ENCODE data around the gene SBDS. TPM values are rescaled to one million over a fixed set of nuclear protein-coding genes. Genes with fewer than 3 reads are reported as not detected.
A peak's percentile ranks its signal among the peaks of the same experiment; 100 is the strongest.
"Not testable (repeated sequence)": the region's sequence is repeated elsewhere in the genome, so short reads cannot be mapped to it uniquely, and the experiment has no call there.

SBDS gene
- polyA plus RNA-seq: 103 TPM
- long read RNA-seq, donor 1, transcript SBDS-201 (5 exons, 1,631 nt): major isoform, 19 of 28 reads
- long read RNA-seq, donor 1, partial matches to known transcripts: 9 of 28 reads
- long read RNA-seq, donor 1, other reads (novel, unspliced or antisense): 0 of 28 reads
- long read RNA-seq, donor 2, transcript SBDS-201 (5 exons, 1,631 nt): major isoform, 82 of 104 reads
- long read RNA-seq, donor 2, partial matches to known transcripts: 21 of 104 reads
- long read RNA-seq, donor 2, other reads (novel, unspliced or antisense): 0 of 104 reads
- long read RNA-seq, donor 3, transcript SBDS-201 (5 exons, 1,631 nt): major isoform, 73 of 108 reads
- long read RNA-seq, donor 3, partial matches to known transcripts: 35 of 108 reads
- long read RNA-seq, donor 3, other reads (novel, unspliced or antisense): 0 of 108 reads
- long read RNA-seq, donor 4, partial matches to known transcripts: 0 of 2 reads
- long read RNA-seq, donor 4, other reads (novel, unspliced or antisense): 0 of 2 reads
- long read RNA-seq, donor 5, transcript SBDS-201 (5 exons, 1,631 nt): major isoform, 28 of 28 reads
- long read RNA-seq, donor 5, partial matches to known transcripts: 0 of 28 reads
- long read RNA-seq, donor 5, other reads (novel, unspliced or antisense): 0 of 28 reads
- long read RNA-seq, donor 6, transcript SBDS-201 (5 exons, 1,631 nt): major isoform, 49 of 63 reads
- long read RNA-seq, donor 6, partial matches to known transcripts: 13 of 63 reads
- long read RNA-seq, donor 6, other reads (novel, unspliced or antisense): 0 of 63 reads
- long read RNA-seq, donor 7, transcript SBDS-201 (5 exons, 1,631 nt): major isoform, 22 of 23 reads
- long read RNA-seq, donor 7, partial matches to known transcripts: 0 of 23 reads
- long read RNA-seq, donor 7, other reads (novel, unspliced or antisense): 0 of 23 reads
- long read RNA-seq, donor 8, transcript SBDS-201 (5 exons, 1,631 nt): major isoform, 58 of 90 reads
- long read RNA-seq, donor 8, partial matches to known transcripts: 32 of 90 reads
- long read RNA-seq, donor 8, other reads (novel, unspliced or antisense): 0 of 90 reads
- long read RNA-seq, donor 9, transcript SBDS-201 (5 exons, 1,631 nt): major isoform, 45 of 54 reads
- long read RNA-seq, donor 9, partial matches to known transcripts: 7 of 54 reads
- long read RNA-seq, donor 9, other reads (novel, unspliced or antisense): 0 of 54 reads
- long read RNA-seq, donor 10, transcript SBDS-201 (5 exons, 1,631 nt): major isoform, 61 of 89 reads
- long read RNA-seq, donor 10, partial matches to known transcripts: 27 of 89 reads
- long read RNA-seq, donor 10, other reads (novel, unspliced or antisense): 0 of 89 reads
- long read RNA-seq, donor 11, transcript SBDS-201 (5 exons, 1,631 nt): major isoform, 34 of 34 reads
- long read RNA-seq, donor 11, partial matches to known transcripts: 0 of 34 reads
- long read RNA-seq, donor 11, other reads (novel, unspliced or antisense): 0 of 34 reads

DNA sequence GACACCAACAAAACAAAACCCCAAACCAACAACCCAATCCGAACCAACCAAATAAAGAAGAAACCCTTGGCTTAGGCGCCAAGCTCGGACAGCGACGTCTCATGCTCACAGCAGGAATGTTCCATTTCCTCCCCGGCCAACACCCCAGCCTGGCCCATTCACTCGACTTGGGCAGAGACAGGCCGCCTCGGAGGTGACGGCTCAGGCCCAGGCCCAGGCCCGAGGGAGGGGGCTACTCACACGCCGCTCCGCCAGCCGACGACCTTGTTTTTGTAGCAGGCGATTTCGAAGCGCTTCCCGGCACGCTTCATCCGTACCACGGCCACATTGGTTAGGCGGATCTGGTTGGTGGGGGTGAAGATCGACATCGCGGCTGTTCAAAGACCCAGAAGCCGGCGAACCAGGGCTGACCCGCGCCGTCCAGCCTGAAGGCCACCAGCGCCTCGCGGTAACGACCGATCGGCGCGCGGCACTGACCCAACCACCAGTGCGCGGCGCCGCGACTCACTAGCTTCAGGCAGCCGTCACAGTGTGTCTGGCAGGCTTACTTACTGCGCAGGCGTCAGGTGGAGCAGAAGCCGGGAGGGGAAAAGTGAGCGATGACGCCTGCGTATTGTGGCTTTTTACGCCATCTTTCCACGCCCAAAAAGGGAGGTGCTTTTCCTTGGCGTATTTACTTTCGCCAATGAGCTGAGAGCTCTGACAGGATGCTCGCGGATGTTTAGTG lies at the start of gene SBDS:
TSS of gene SBDS (minus strand) at position 537 of the 727 bp plus-strand sequence. CDS start at position 368, 169 bp downstream.
- H3K4me1 ChIP-seq (ENCODE audit: control insufficient read depth, insufficient read depth, low read length); H3K9me3 ChIP-seq (ENCODE audit: control insufficient read depth, low read depth, low read length); H3K27me3 ChIP-seq (ENCODE audit: control insufficient read depth, insufficient read depth, low read length): not testable (repeated sequence)
- H3K4me3 ChIP-seq (ENCODE audit: low read length): peak within 1 kb of the TSS; percentile 90
- peaks cover 19% of the 10 kb centered on the region for H3K36me3 ChIP-seq (ENCODE audit: control insufficient read depth, insufficient read depth, low read length)
- peak within 1 kb of the TSS; percentile 99 for H3K27ac ChIP-seq (ENCODE audit: low read length)
- peak; percentile 98 to 99 for DNase-seq
- no CpG with 5 or more reads among the region's 59 CpGs for WGBS (ENCODE audit: insufficient coverage, low lambda C conversion rate)

DNA sequence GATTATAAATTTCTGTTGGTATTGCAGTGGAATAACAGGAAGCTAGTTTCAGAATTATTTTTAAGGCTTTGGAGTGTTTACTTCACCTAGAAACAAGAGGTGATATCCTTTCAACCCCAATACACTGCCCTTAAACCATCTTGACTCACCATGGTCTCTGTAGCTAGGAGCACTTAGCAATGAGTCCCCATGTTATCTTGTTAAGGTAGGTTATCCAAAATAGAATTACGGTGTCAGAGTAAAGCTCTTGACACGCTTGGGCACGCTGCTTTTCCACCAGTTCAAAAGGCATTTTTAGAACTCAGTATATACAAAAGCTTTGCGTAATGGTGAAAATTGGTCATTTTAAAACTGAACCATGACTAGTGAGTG lies 48.2 kb upstream of the SBDS start:
- not testable (repeated sequence) for DNase-seq; H3K4me3 ChIP-seq (ENCODE audit: low read length); H3K4me1 ChIP-seq (ENCODE audit: control insufficient read depth, insufficient read depth, low read length); H3K27ac ChIP-seq (ENCODE audit: low read length); H3K36me3 ChIP-seq (ENCODE audit: control insufficient read depth, insufficient read depth, low read length); H3K27me3 ChIP-seq (ENCODE audit: control insufficient read depth, insufficient read depth, low read length); H3K9me3 ChIP-seq (ENCODE audit: control insufficient read depth, low read depth, low read length)
- 96% methylated on average over 4 of the region's 4 CpGs for WGBS (ENCODE audit: insufficient coverage, low lambda C conversion rate)

DNA sequence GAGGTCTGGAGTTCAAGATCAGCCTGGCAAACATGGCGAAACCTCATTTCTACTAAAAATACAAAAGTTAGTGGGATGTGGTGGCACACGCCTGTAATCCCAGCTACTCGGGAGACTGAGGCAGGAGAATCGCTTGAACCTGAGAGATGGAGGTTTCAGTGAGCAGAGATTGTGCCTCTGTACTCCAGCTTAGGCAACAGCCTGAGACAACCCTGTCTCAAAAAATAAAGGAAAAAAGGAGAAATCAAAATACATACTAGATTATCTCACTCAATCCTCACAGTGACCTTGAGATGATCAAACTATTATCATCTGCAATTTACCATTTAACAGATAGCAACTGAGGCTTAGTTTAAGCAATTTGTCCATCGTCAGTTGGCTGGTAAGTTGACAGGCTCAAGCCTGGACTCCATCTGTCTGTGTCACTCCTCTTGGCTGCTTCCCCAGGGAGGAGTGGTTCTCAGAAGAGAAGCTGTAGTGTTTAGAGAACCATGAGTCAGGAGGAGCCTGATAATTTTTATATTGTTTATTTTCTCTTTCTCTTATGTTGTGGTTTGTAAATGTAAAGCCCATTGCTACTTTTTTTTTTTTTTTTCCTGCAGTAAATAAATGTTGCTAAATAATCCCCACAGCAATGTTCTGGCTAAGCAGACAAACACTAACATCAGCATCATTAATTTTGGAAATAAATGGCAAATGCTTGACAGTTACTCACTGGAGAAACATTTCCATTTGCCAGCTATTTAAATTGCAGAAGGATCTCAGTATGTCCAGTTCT lies 47.6 kb upstream of the SBDS start:
- H3K4me1 ChIP-seq (ENCODE audit: control insufficient read depth, insufficient read depth, low read length); H3K27me3 ChIP-seq (ENCODE audit: control insufficient read depth, insufficient read depth, low read length); H3K27ac ChIP-seq (ENCODE audit: low read length); H3K36me3 ChIP-seq (ENCODE audit: control insufficient read depth, insufficient read depth, low read length); H3K4me3 ChIP-seq (ENCODE audit: low read length); H3K9me3 ChIP-seq (ENCODE audit: control insufficient read depth, low read depth, low read length): not testable (repeated sequence)
- peak in 1 of 2 donors; percentile 8 for DNase-seq
- WGBS (ENCODE audit: insufficient coverage, low lambda C conversion rate): no CpG with 5 or more reads among the region's 5 CpGs

DNA sequence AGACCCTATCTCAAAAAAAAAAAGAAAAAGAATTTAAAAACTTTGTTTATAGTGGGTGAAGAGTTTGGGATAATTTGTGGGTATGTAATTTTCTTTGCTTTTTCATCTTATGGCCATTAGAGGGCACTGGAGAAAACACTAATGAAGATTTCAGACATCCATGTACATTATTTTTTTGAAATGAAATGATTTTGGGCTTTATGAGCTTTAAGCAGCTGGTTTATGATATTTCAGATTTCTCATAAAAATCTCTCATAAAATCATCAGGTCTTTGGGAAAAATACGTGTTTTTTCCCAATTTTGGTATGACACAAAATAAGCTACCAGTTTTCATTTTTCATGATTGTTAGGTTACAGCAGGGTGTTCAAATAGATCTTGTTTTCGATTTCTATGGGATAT lies 45.4 kb upstream of the SBDS start:
- H3K4me1 ChIP-seq (ENCODE audit: control insufficient read depth, insufficient read depth, low read length); H3K9me3 ChIP-seq (ENCODE audit: control insufficient read depth, low read depth, low read length); H3K4me3 ChIP-seq (ENCODE audit: low read length); H3K27me3 ChIP-seq (ENCODE audit: control insufficient read depth, insufficient read depth, low read length); H3K36me3 ChIP-seq (ENCODE audit: control insufficient read depth, insufficient read depth, low read length); H3K27ac ChIP-seq (ENCODE audit: low read length); DNase-seq: not testable (repeated sequence)
- WGBS (ENCODE audit: insufficient coverage, low lambda C conversion rate): 70% methylated on average over 2 of the region's 2 CpGs

DNA sequence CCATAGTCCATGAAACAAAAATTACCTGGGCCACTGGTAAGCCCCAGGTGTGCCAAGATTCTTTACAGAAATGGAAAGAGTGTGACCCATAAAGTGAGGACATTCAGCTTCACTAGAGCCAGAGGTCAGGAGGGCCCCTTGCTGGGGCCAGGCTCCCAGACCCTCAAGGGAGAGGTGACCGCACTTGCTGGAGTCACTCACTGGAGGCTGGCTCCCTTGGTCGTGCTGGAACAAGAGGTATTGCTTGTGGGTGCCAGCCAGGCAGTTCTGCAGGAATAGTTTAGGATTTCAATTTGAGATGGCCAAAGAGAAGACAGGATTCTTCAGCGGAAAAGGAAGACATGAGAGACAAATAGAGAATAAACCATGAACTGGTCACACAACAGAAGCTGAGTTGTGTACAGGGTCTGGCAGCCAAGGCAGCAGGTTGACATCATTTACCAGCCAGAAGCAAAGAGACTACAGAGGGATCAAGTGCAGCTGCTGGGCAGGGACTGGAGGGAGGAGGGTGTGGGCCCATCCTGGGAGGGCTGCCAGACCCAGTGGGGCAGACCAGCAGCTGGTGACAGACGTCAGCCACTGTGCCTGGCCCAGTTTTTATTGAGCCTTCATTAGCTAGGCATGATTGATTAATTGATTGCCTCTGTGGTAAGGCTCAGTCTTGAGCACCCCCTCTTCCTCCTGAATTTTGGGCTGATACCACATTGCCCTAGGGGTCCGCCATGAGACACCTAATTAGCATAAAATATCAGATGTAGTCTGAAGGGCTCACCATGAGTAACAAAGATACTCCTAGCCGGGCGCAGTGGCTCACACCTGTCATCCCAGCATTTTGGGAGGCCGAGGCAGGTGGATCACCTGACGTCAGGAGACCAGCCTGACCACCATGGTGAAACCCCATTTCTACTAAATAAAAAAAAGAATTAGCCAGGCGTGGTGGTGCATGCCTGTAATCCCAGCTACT lies 41.3 kb upstream of the SBDS start:
- H3K27ac ChIP-seq (ENCODE audit: low read length); H3K36me3 ChIP-seq (ENCODE audit: control insufficient read depth, insufficient read depth, low read length); H3K4me1 ChIP-seq (ENCODE audit: control insufficient read depth, insufficient read depth, low read length); H3K9me3 ChIP-seq (ENCODE audit: control insufficient read depth, low read depth, low read length); DNase-seq; H3K27me3 ChIP-seq (ENCODE audit: control insufficient read depth, insufficient read depth, low read length); H3K4me3 ChIP-seq (ENCODE audit: low read length): not testable (repeated sequence)
- WGBS (ENCODE audit: insufficient coverage, low lambda C conversion rate): no CpG with 5 or more reads among the region's 10 CpGs

DNA sequence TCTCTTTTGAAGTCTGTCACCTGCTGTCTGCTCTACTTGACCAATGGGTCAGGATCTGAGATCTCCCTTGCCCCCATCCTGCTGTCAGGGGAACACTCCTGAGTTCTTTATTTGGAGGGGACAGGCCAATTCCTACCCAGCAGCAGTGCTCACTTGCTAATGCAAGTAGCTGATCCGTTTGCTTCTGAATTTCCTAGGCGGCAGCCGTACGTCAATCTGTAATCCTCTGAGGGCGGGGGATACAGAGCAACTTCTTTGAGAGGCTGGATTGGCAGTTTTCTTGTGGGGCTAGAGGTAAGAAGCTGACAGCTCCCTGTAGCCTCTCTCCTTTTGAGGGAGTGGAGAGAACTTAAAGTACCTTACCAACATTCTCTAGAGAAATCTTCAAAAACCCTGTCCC lies 37.9 kb upstream of the SBDS start:
- H3K36me3 ChIP-seq (ENCODE audit: control insufficient read depth, insufficient read depth, low read length): peaks cover 14% of the 10 kb centered on the region
- no peaks in the 10 kb centered on the region for H3K27me3 ChIP-seq (ENCODE audit: control insufficient read depth, insufficient read depth, low read length)
- DNase-seq: no peak
- no peaks in the 10 kb centered on the region for H3K9me3 ChIP-seq (ENCODE audit: control insufficient read depth, low read depth, low read length)
- WGBS (ENCODE audit: insufficient coverage, low lambda C conversion rate): no CpG with 5 or more reads among the region's 5 CpGs
- no peaks in the 10 kb centered on the region for H3K4me1 ChIP-seq (ENCODE audit: control insufficient read depth, insufficient read depth, low read length)
- H3K4me3 ChIP-seq (ENCODE audit: low read length): no peak overlapping the region
- H3K27ac ChIP-seq (ENCODE audit: low read length): no peak overlapping the region

DNA sequence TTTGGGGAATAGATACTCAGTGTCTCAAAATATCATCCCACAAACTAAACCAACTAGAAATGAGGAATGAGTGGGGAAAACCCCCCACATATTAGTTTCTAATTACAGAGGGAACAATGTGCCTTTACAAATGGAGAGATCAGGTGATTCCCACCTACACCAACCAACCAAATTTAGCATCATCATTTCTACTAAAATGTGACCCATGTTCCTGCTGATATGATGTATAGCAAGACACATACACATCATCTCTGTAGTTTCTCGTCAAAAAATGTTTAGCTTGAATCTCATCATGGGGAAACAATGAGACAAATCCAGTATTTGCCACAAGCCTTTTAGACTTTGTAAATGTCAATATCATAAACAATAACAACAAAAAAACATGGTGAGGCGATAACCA lies 36.3 kb upstream of the SBDS start:
- DNase-seq; H3K4me1 ChIP-seq (ENCODE audit: control insufficient read depth, insufficient read depth, low read length); H3K4me3 ChIP-seq (ENCODE audit: low read length); H3K9me3 ChIP-seq (ENCODE audit: control insufficient read depth, low read depth, low read length); H3K27ac ChIP-seq (ENCODE audit: low read length); H3K27me3 ChIP-seq (ENCODE audit: control insufficient read depth, insufficient read depth, low read length): not testable (repeated sequence)
- WGBS (ENCODE audit: insufficient coverage, low lambda C conversion rate): no CpG with 5 or more reads among the region's 2 CpGs
- H3K36me3 ChIP-seq (ENCODE audit: control insufficient read depth, insufficient read depth, low read length): peaks cover 14% of the 10 kb centered on the region

DNA sequence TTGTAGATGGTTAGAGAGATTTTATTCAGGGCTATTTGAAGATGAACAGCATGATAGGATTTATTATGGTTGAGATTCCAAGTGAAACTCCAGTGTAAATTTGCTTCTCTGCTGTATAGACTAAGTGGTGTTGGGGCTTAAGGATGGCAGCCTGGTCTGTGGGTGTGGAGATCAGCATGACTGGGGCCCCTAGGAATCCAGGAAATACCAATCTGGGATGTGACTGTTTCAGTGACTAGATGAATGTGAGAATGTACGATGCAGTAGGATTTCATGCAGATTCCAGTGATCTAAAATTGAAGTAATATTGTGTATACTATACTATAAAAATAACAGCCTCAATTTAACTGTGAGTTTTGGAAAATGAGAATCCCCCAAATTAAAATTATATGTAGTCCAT lies 30.1 kb upstream of the SBDS start:
- not testable (repeated sequence) for H3K4me1 ChIP-seq (ENCODE audit: control insufficient read depth, insufficient read depth, low read length); H3K4me3 ChIP-seq (ENCODE audit: low read length); H3K9me3 ChIP-seq (ENCODE audit: control insufficient read depth, low read depth, low read length); DNase-seq; H3K27me3 ChIP-seq (ENCODE audit: control insufficient read depth, insufficient read depth, low read length); H3K27ac ChIP-seq (ENCODE audit: low read length)
- H3K36me3 ChIP-seq (ENCODE audit: control insufficient read depth, insufficient read depth, low read length): peaks cover 28% of the 10 kb centered on the region
- WGBS (ENCODE audit: insufficient coverage, low lambda C conversion rate): no CpG with 5 or more reads among the region's 1 CpG
